ENCODE data around the gene HNF1A.

HNF1A gene

DNA sequence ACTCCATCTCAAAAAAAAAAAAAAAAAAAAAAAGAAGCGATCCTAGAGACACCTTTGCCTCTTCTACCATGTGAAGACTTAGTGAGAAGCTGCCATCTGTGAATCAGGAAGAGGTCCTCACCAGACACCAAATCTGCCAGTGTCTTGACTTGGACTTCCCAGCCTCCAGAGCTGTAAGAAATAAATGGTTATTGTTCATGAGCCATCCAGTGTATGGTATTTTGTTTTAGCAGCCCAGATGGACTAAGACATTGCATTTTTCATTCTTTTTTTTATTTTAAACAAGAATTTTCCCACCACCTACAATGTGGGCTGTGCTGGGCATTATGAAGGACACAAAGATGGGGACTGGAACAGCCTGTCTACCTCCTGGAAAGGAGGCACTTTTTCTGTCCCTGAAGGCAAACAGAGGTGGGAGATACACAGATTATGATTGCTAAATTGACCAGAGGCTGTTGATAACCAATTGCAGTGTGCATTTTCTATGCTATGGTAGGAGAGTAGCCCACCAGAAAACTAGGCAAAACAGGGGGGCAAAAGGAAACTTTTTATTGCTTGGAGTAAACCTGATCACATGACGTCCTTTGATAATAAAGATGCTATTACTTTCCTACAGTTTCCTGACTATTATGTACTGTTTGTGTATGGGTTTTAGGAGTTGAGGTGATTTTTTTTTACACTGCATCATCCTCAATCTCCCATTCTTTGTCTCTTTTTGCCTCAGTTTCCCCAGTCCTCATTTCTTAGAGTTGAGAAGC is 40.7 kb downstream of the HNF1A start:
- DNase-seq (ENCODE audit: extremely low read depth, insufficient read length): no peak
- no peaks in the 10 kb centered on the region for H3K36me3 ChIP-seq (ENCODE audit: control insufficient read depth, insufficient read depth, low read length)
- H3K4me3 ChIP-seq (replicated peaks; ENCODE audit: low read depth, low read length): no peak overlapping the region
- no peaks in the 10 kb centered on the region for H3K27me3 ChIP-seq (replicated peaks; ENCODE audit: control insufficient read depth, insufficient read depth, low read length)
- TF ChIP-seq, protein P1, sequence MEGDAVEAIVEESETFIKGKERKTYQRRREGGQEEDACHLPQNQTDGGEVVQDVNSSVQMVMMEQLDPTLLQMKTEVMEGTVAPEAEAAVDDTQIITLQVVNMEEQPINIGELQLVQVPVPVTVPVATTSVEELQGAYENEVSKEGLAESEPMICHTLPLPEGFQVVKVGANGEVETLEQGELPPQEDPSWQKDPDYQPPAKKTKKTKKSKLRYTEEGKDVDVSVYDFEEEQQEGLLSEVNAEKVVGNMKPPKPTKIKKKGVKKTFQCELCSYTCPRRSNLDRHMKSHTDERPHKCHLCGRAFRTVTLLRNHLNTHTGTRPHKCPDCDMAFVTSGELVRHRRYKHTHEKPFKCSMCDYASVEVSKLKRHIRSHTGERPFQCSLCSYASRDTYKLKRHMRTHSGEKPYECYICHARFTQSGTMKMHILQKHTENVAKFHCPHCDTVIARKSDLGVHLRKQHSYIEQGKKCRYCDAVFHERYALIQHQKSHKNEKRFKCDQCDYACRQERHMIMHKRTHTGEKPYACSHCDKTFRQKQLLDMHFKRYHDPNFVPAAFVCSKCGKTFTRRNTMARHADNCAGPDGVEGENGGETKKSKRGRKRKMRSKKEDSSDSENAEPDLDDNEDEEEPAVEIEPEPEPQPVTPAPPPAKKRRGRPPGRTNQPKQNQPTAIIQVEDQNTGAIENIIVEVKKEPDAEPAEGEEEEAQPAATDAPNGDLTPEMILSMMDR (IDR thresholded peaks at IDR 0.05; ENCODE audit: insufficient read depth, low read length, poor library complexity, severe bottlenecking): no peak

- no peak for DNase-seq (ENCODE audit: extremely low read depth, insufficient read length)
- Histone ChIP-seq H3K4me3 (replicated peaks; ENCODE audit: low read depth, low read length) (no peak overlapping the region), H3K27me3 (replicated peaks; ENCODE audit: control insufficient read depth, insufficient read depth, low read length) (no peaks in the 10 kb centered on the region), H3K36me3 (ENCODE audit: control insufficient read depth, insufficient read depth, low read length) (no peaks in the 10 kb centered on the region)
- TF ChIP-seq, protein P1 (IDR thresholded peaks at IDR 0.05; ENCODE audit: insufficient read depth, low read length, poor library complexity, severe bottlenecking): no peak
Measured at GRCh38 chr12:121021754-121022153, 43.4 kb downstream of the HNF1A start.

DNA sequence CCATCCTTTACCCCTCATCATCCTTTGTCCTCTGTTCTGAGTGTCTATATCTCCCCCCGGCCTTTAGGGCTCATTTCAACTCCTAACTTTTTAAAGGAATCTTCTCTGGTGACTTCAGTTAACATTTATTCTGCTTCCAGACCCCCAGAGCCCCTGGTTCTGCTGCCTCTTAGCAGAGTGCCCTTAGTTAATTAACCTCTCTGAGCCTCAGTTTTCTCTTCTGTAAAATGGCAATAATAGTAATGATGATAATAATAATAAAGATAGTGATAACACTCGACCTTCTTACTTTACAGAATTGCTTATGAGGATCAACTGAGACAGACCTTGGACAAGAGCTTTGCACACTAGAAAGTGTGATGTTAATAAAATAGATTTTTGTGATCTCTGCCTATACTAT is 44.4 kb downstream of the HNF1A start:
- H3K36me3 ChIP-seq (ENCODE audit: control insufficient read depth, insufficient read depth, low read length): 0 out of 2 replicates have a peak, but pooled peaks cover 1% of the 10 kb centered on the region
- DNase-seq (ENCODE audit: extremely low read depth, insufficient read length): no peak
- H3K4me3 ChIP-seq (replicated peaks; ENCODE audit: low read depth, low read length): no peak overlapping the region
- TF ChIP-seq, protein P1 (IDR thresholded peaks at IDR 0.05; ENCODE audit: insufficient read depth, low read length, poor library complexity, severe bottlenecking): no peak
- H3K27me3 ChIP-seq (replicated peaks; ENCODE audit: control insufficient read depth, insufficient read depth, low read length): no peaks in the 10 kb centered on the region

DNA sequence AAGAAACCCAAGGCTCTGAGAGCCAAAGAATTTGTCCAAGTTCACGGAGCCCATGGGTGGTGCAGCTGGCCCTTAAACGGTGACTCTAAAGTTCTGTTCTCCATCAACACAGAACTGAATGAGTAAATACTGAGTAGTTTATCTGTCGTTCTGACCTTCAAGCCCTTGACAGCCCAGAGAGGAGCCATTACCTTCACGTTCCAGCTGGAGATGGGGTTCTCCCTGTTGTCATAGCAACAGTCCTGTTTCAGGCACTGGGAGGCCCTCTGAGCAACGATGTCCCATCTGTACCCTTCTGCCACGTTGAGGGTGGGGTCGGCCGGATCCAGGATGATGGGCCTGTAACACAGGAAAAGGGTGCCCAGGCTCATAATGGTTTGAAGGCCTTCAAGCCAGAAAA is 45.5 kb downstream of the HNF1A start:
- TF ChIP-seq, protein P1 (IDR thresholded peaks at IDR 0.05; ENCODE audit: insufficient read depth, low read length, poor library complexity, severe bottlenecking): no peak
- Histone ChIP-seq H3K27me3 (replicated peaks; ENCODE audit: control insufficient read depth, insufficient read depth, low read length) (no peaks in the 10 kb centered on the region), H3K36me3 (ENCODE audit: control insufficient read depth, insufficient read depth, low read length) (0 out of 2 replicates have a peak, but pooled peaks cover 1% of the 10 kb centered on the region), H3K4me3 (replicated peaks; ENCODE audit: low read depth, low read length) (no peak overlapping the region)
- DNase-seq (ENCODE audit: extremely low read depth, insufficient read length): no peak

GRCh38 chr12:121025442-121026226 is 47.3 kb downstream of the HNF1A start:
- Histone ChIP-seq H3K36me3 (ENCODE audit: control insufficient read depth, insufficient read depth, low read length) (0 out of 2 replicates have a peak, but pooled peaks cover 1% of the 10 kb centered on the region), H3K4me3 (replicated peaks; ENCODE audit: low read depth, low read length) (no peak overlapping the region), H3K27me3 (replicated peaks; ENCODE audit: control insufficient read depth, insufficient read depth, low read length) (no peaks in the 10 kb centered on the region)
- TF ChIP-seq, protein P1 (IDR thresholded peaks at IDR 0.05; ENCODE audit: insufficient read depth, low read length, poor library complexity, severe bottlenecking): no peak
- DNase-seq (ENCODE audit: extremely low read depth, insufficient read length): no peak
